Sigmoid colon (tissue), 7 donors: ENCODE results near the gene RNF207. TPM values are rescaled to one million over a fixed set of nuclear protein-coding genes. Genes with fewer than 3 reads are reported as not detected.

Experiments used
- DNase-seq: peaks from one replicate; pipeline ENCODE4 v3.0.0-alpha.2; 2019
- H3K27ac ChIP-seq, 4 donors: fragments of 200-600 bp; sonication (generic); one replicate each; pipeline ENCODE4 v1.5.1; 2016 to 2019; ENCODE audit warnings: mild to moderate bottlenecking in 1 of 4
- H3K27me3 ChIP-seq, 3 donors: fragments of 200-600 bp; sonication (generic); one replicate each; pipeline ENCODE4 v1.5.1; 2019; ENCODE audit warnings: mild to moderate bottlenecking in 1 of 3
- H3K36me3 ChIP-seq, 4 donors: fragments of 200-600 bp; sonication (generic); one replicate each; pipeline ENCODE4 v1.5.1; 2016 to 2019
- H3K4me1 ChIP-seq, 4 donors: fragments of 200-600 bp; sonication (generic); one replicate each; pipeline ENCODE4 v1.5.1; 2017 to 2019
- H3K4me3 ChIP-seq, 4 donors: fragments of 200-600 bp; sonication (generic); one replicate each; pipeline ENCODE4 v1.5.1; 2017 to 2019; ENCODE audit warnings: mild to moderate bottlenecking in 2 of 4, moderate library complexity in 1 of 4
- H3K9me3 ChIP-seq, 4 donors: fragments of 200-600 bp in 3 of 4; sonication (generic) in 3 of 4; one replicate each; pipeline versions ENCODE4 v1.5.1 to v1.6.1; 2013 to 2019
- CTCF ChIP-seq, 4 experiments: fragments of 450-650 bp in 3 of 4; fragments of 200-600 bp in 1 of 4; IDR thresholded peaks; one replicate each; pipeline ENCODE4 v1.5.1; 2016 to 2019; ENCODE audit warnings: antibody characterized with exemption in 4 of 4, mild to moderate bottlenecking in 3 of 4, moderate library complexity in 2 of 4
- EP300 ChIP-seq, 4 donors: sonication (generic); formaldehyde crosslinking; IDR thresholded peaks; one replicate each; pipeline ENCODE4 v1.6.1; 2017; ENCODE audit warnings: antibody characterized with exemption in 4 of 4
- POLR2A ChIP-seq, 2 donors: fragments of 450-650 bp; IDR thresholded peaks; one replicate each; pipeline ENCODE4 v1.6.1; 2016; ENCODE audit warnings: antibody characterized with exemption in 2 of 2, mild to moderate bottlenecking in 2 of 2, moderate library complexity in 2 of 2
- POLR2AphosphoS5 ChIP-seq, 4 donors: sonication (generic); formaldehyde crosslinking; IDR thresholded peaks; one replicate each; pipeline ENCODE4 v1.6.1; 2017; ENCODE audit warnings: antibody characterized with exemption in 4 of 4
- WGBS, 2 donors: extraction: QIAGEN DNeasy Blood & Tissue Kit; methylation state at CpG; one replicate each; pipeline ENCODE4 v1.1.7; 2013; 5-methylcytosine and 5-hydroxymethylcytosine counted together
- intact Hi-C: fragments of 100-400 bp; cut with DNase I; formaldehyde crosslinking; loops from one replicate; pipeline ENCODE4 v1.15.1; 2023
- polyA plus RNA-seq, 3 donors: library from polyadenylated mRNA; stranded (reverse); fragments of 200-250 nt; gene quantifications; one replicate each; pipeline ENCODE4 v1.2.3, GENCODE V29; 2013
- total RNA-seq, 4 donors: library from RNA; depleted of rRNA; stranded (reverse); fragments of >200 nt; gene quantifications; one replicate each; pipeline ENCODE4 v1.1.0, GENCODE V29; 2016
- donor health status: healthy with polysubstance abuse.
- donor health status: Bipolar disorder and iron deficiency.
- donor health status: healthy.

RNF207 gene
- total and polyA plus RNA-seq, 7 donors: 5.3 to 24.3 (median 13.3) TPM

- H3K27ac ChIP-seq: no peak overlapping the region
These were observed 27.0 kb upstream of the RNF207 start for GRCh38 chr1:6178751-6179563.

GRCh38 chr1:6179564-6180175 lies 26.2 kb upstream of the RNF207 start:
- intact Hi-C loops: no loop called here
- Histone ChIP-seq H3K27me3 (peaks cover 21 to 63% (median 52%) of the 10 kb centered on the region in 3 donors), H3K36me3 (no peaks in the 10 kb centered on the region), H3K9me3 (no peaks in the 10 kb centered on the region), H3K4me1 (peaks cover 0 to 30% (median 28%) of the 10 kb centered on the region in 4 donors), H3K27ac (peak overlapping the region in 1 of 4 donors; percentile 69), H3K4me3 (peak overlapping the region in 3 of 4 donors; percentile 27 to 39 (median 37))
- no peak for DNase-seq
- WGBS, 2 donors: 1 to 2% methylated on average over 92 of the region's 92 CpGs
- no peak for TF ChIP-seq CTCF (IDR thresholded peaks at IDR 0.05)
- no peak for TF ChIP-seq EP300 (IDR thresholded peaks at IDR 0.05)
- TF ChIP-seq POLR2A (IDR thresholded peaks at IDR 0.05): no peak
- TF ChIP-seq POLR2AphosphoS5 (IDR thresholded peaks at IDR 0.05): no peak

More at GRCh38 chr1:6178751-6179563, 27.0 kb upstream of the RNF207 start:
- no peak for DNase-seq
- peaks cover 0 to 30% (median 28%) of the 10 kb centered on the region in 4 donors for H3K4me1 ChIP-seq
- WGBS, 2 donors: 3 to 6% methylated on average over 51 of the region's 51 CpGs
- H3K27me3 ChIP-seq: peaks cover 21 to 70% (median 52%) of the 10 kb centered on the region in 3 donors
- peak overlapping the region in 3 of 4 donors; percentile 18 to 37 (median 35) for H3K4me3 ChIP-seq
- TF ChIP-seq CTCF (IDR thresholded peaks at IDR 0.05) (no peak), EP300 (IDR thresholded peaks at IDR 0.05) (no peak), POLR2AphosphoS5 (IDR thresholded peaks at IDR 0.05) (no peak), POLR2A (IDR thresholded peaks at IDR 0.05) (no peak)
- intact Hi-C loops: no loop called here
- H3K9me3 ChIP-seq: no peaks in the 10 kb centered on the region
- no peaks in the 10 kb centered on the region for H3K36me3 ChIP-seq

GRCh38 chr1:6180268-6180706 lies 25.6 kb upstream of the RNF207 start, which contains the start of gene CHD5:
Gene CHD5, minus strand, starts transcription at chr1:6180321. Its CDS starts 298 bp downstream, at chr1:6180023.
- H3K27me3 ChIP-seq: peaks cover 21 to 57% (median 52%) of the 10 kb centered on the region in 3 donors
- 2 to 4% methylated on average over 57 of the region's 57 CpGs for WGBS, 2 donors
- H3K36me3 ChIP-seq: peaks cover 0 to 3% (median under 1%) of the 10 kb centered on the region in 4 donors
- H3K9me3 ChIP-seq: no peaks in the 10 kb centered on the region
- intact Hi-C loops: no loop called here
- TF ChIP-seq POLR2AphosphoS5 (IDR thresholded peaks at IDR 0.05) (no peak), POLR2A (IDR thresholded peaks at IDR 0.05) (no peak)
- H3K4me1 ChIP-seq: peaks cover 0 to 33% (median 30%) of the 10 kb centered on the region in 4 donors
- peak within 1 kb of the TSS in 1 of 4 donors; percentile 69 for H3K27ac ChIP-seq
- H3K4me3 ChIP-seq: peak within 1 kb of the TSS in 3 of 4 donors; percentile 27 to 39 (median 37)
- no peak for DNase-seq

GRCh38 chr1:6180707-6181311 lies 25.1 kb upstream of the RNF207 start:
- intact Hi-C loops: no loop called here
- Histone ChIP-seq H3K9me3 (no peaks in the 10 kb centered on the region), H3K4me1 (peaks cover 0 to 37% (median 32%) of the 10 kb centered on the region in 4 donors), H3K27me3 (peaks cover 21 to 53% (median 49%) of the 10 kb centered on the region in 3 donors), H3K36me3 (peaks cover 0 to 8% (median 5%) of the 10 kb centered on the region in 4 donors), H3K4me3 (peak overlapping the region in 1 of 4 donors; percentile 37), H3K27ac (peak overlapping the region in 1 of 4 donors; percentile 69)
- TF ChIP-seq POLR2AphosphoS5 (IDR thresholded peaks at IDR 0.05) (no peak), POLR2A (IDR thresholded peaks at IDR 0.05) (no peak), EP300 (IDR thresholded peaks at IDR 0.05) (no peak), CTCF (IDR thresholded peaks at IDR 0.05) (no peak)
- DNase-seq: no peak
- 3 to 6% methylated on average over 36 of the region's 36 CpGs for WGBS, 2 donors
